ENCODE measurements around the gene CHCHD6.
"Not testable (repeated sequence)": the region's sequence is repeated elsewhere in the genome, so short reads cannot be mapped to it uniquely, and the experiment has no call there.

Gene CHCHD6

GRCh38 chr3:126792998-126793397, 89.0 kb downstream of the CHCHD6 start:
- no peak for ATAC-seq (replicated peaks)
- H3K4me1 Mint-ChIP-seq (ENCODE audit: low read depth in 2 of 2): peaks cover 2 to 15% of the 10 kb centered on the region in 2 donors
- peaks cover 2 to 7% of the 10 kb centered on the region in 2 donors for H3K9me3 Mint-ChIP-seq
- no peaks in the 10 kb centered on the region for H3K36me3 Mint-ChIP-seq (ENCODE audit: insufficient read depth)
- no peak overlapping the region for H3K4me3 Mint-ChIP-seq
- H3K27ac Mint-ChIP-seq: no peak overlapping the region
- DNase-seq: no peak
- no peaks in the 10 kb centered on the region for H3K27me3 Mint-ChIP-seq

DNA sequence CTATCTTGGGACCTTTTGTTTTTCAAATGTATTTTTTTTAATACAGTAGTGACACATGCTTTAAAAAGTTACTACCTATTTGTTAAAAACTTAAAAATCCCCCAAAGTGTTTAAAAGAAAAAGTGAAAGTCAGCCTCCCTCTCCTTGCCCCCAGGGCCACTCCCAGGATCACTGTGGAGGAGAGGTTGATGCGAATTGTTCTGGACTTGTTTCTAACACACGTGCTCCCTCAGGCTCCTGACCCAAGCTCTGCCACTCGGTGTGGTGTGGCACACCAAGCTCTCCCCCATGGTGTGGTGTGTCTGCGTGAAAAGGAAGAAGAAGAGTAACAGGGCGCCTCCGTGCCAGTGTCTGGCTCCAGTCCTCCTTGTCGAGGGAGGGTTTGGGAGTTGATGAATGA, 93.5 kb downstream of the CHCHD6 start:
- H3K27ac Mint-ChIP-seq: peak overlapping the region in 1 of 2 donors; percentile 6
- H3K4me1 Mint-ChIP-seq (ENCODE audit: low read depth in 2 of 2): peaks cover 0 to 3% of the 10 kb centered on the region in 2 donors
- no peak for DNase-seq
- ATAC-seq (replicated peaks): no peak
- H3K36me3 Mint-ChIP-seq (ENCODE audit: insufficient read depth): no peaks in the 10 kb centered on the region
- H3K9me3 Mint-ChIP-seq: peaks cover 2 to 18% of the 10 kb centered on the region in 2 donors
- H3K4me3 Mint-ChIP-seq: no peak overlapping the region
- no peaks in the 10 kb centered on the region for H3K27me3 Mint-ChIP-seq

- no peaks in the 10 kb centered on the region for H3K27me3 Mint-ChIP-seq
- H3K4me3 Mint-ChIP-seq: no peak overlapping the region
- peaks cover 0 to 14% of the 10 kb centered on the region in 2 donors for H3K9me3 Mint-ChIP-seq
- DNase-seq: no peak
- peaks cover 0 to 3% of the 10 kb centered on the region in 2 donors for H3K4me1 Mint-ChIP-seq (ENCODE audit: low read depth in 2 of 2)
- ATAC-seq (replicated peaks): no peak
- H3K36me3 Mint-ChIP-seq (ENCODE audit: insufficient read depth): no peaks in the 10 kb centered on the region
- H3K27ac Mint-ChIP-seq: no peak overlapping the region
Observed at GRCh38 chr3:126798521-126798920, 94.5 kb downstream of the CHCHD6 start.

- Mint-ChIP-seq H3K27ac (no peak overlapping the region), H3K4me3 (no peak overlapping the region), H3K4me1 (ENCODE audit: low read depth in 2 of 2) (peaks cover 0 to 3% of the 10 kb centered on the region in 2 donors), H3K36me3 (ENCODE audit: insufficient read depth) (no peaks in the 10 kb centered on the region), H3K27me3 (no peaks in the 10 kb centered on the region), H3K9me3 (peaks cover 0 to 14% of the 10 kb centered on the region in 2 donors)
- DNase-seq (no peak), ATAC-seq (replicated peaks) (no peak)
Observed at GRCh38 chr3:126799099-126799498, 95.1 kb downstream of the CHCHD6 start.

GRCh38 chr3:126801312-126801711, 97.3 kb downstream of the CHCHD6 start:
- not testable (repeated sequence) for H3K36me3 Mint-ChIP-seq (ENCODE audit: insufficient read depth); H3K4me3 Mint-ChIP-seq; H3K27ac Mint-ChIP-seq; H3K4me1 Mint-ChIP-seq (ENCODE audit: low read depth in 2 of 2); ATAC-seq (replicated peaks); DNase-seq; H3K27me3 Mint-ChIP-seq
- H3K9me3 Mint-ChIP-seq: peaks cover 0 to 14% of the 10 kb centered on the region in 2 donors

DNA sequence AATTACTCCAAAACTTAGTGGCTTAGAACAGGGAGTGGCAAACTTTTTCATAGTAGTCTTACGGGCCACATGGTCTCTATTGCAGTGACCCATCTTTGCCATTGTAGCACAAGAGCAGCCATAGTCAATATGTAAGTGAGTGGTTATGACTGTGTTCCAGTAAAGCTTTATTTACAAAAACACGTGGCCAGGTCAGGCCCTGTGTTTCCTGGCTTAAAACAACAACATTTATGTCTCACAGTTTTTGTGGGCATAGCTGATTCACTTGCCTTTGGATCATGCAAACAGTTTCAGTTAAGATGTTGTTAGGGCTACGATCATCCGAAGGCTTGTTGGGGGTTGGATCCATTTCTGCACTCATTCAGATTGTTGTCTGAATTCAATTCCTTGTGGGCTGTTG, 103.8 kb downstream of the CHCHD6 start:
- Mint-ChIP-seq H3K27me3 (no peaks in the 10 kb centered on the region), H3K4me3 (no peak overlapping the region), H3K36me3 (ENCODE audit: insufficient read depth) (no peaks in the 10 kb centered on the region), H3K27ac (no peak overlapping the region), H3K9me3 (no peaks in the 10 kb centered on the region), H3K4me1 (ENCODE audit: low read depth in 2 of 2) (no peaks in the 10 kb centered on the region)
- ATAC-seq (replicated peaks): no peak
- DNase-seq: no peak

GRCh38 chr3:126811530-126811929, 107.5 kb downstream of the CHCHD6 start:
- Mint-ChIP-seq H3K9me3 (no peaks in the 10 kb centered on the region), H3K4me1 (ENCODE audit: low read depth in 2 of 2) (peaks cover 4 to 5% of the 10 kb centered on the region in 2 donors), H3K36me3 (ENCODE audit: insufficient read depth) (no peaks in the 10 kb centered on the region), H3K4me3 (no peak overlapping the region), H3K27me3 (no peaks in the 10 kb centered on the region), H3K27ac (no peak overlapping the region)
- ATAC-seq (replicated peaks) (no peak), DNase-seq (no peak)

DNA sequence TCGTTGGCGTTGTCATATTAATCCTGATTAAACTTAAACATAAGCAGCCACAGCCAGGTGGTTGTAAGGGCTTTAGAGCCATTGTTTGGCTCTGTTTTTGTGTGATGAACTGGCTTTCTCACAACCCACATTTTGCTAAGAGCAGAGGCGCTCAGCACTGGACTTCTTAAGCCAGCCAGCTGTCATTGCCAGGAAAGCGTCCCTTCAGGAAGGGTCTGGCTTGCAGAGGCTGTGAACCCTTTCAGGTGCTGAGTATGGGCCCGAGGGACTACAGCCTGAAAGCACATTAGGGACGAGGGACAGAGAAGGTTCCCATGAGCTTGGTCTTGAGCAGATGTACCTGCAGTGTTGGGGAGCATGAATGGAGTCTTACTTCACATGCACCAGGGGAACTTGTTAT, 112.3 kb downstream of the CHCHD6 start:
- H3K4me1 Mint-ChIP-seq (ENCODE audit: low read depth in 2 of 2): peaks cover 6 to 8% of the 10 kb centered on the region in 2 donors

GRCh38 chr3:126816986-126817777, 113.1 kb downstream of the CHCHD6 start:
- no peak overlapping the region for H3K4me3 Mint-ChIP-seq
- no peaks in the 10 kb centered on the region for H3K9me3 Mint-ChIP-seq
- DNase-seq: no peak
- no peak for ATAC-seq (replicated peaks)
- H3K27me3 Mint-ChIP-seq: no peaks in the 10 kb centered on the region
- peaks cover 6 to 8% of the 10 kb centered on the region in 2 donors for H3K4me1 Mint-ChIP-seq (ENCODE audit: low read depth in 2 of 2)
- H3K36me3 Mint-ChIP-seq (ENCODE audit: insufficient read depth): no peaks in the 10 kb centered on the region
- no peak overlapping the region for H3K27ac Mint-ChIP-seq

More for the DNA sequence above, 112.3 kb downstream of the CHCHD6 start:
- Mint-ChIP-seq H3K9me3 (no peaks in the 10 kb centered on the region), H3K4me3 (no peak overlapping the region), H3K27me3 (no peaks in the 10 kb centered on the region), H3K36me3 (ENCODE audit: insufficient read depth) (no peaks in the 10 kb centered on the region), H3K27ac (no peak overlapping the region)
- DNase-seq (no peak), ATAC-seq (replicated peaks) (no peak)

GRCh38 chr3:126817781-126818180, 113.7 kb downstream of the CHCHD6 start:
- Mint-ChIP-seq H3K4me1 (ENCODE audit: low read depth in 2 of 2) (peaks cover 6 to 8% of the 10 kb centered on the region in 2 donors), H3K4me3 (no peak overlapping the region), H3K27ac (no peak overlapping the region), H3K9me3 (no peaks in the 10 kb centered on the region), H3K27me3 (no peaks in the 10 kb centered on the region), H3K36me3 (ENCODE audit: insufficient read depth) (no peaks in the 10 kb centered on the region)
- no peak for DNase-seq
- no peak for ATAC-seq (replicated peaks)

- DNase-seq (no peak), ATAC-seq (replicated peaks) (no peak)
- H3K4me3 Mint-ChIP-seq: no peak overlapping the region
Observed at GRCh38 chr3:126818400-126819095, 114.5 kb downstream of the CHCHD6 start.

GRCh38 chr3:126826693-126827092, 122.7 kb downstream of the CHCHD6 start:
- Mint-ChIP-seq H3K27ac (no peak overlapping the region), H3K9me3 (no peaks in the 10 kb centered on the region), H3K4me1 (ENCODE audit: low read depth in 2 of 2) (peaks cover 4 to 7% of the 10 kb centered on the region in 2 donors), H3K27me3 (no peaks in the 10 kb centered on the region), H3K4me3 (no peak overlapping the region), H3K36me3 (ENCODE audit: insufficient read depth) (no peaks in the 10 kb centered on the region)
- ATAC-seq (replicated peaks): no peak
- no peak for DNase-seq

More at GRCh38 chr3:126818400-126819095, 114.5 kb downstream of the CHCHD6 start:
- Mint-ChIP-seq H3K36me3 (ENCODE audit: insufficient read depth) (no peaks in the 10 kb centered on the region), H3K4me1 (ENCODE audit: low read depth in 2 of 2) (peaks cover 6 to 8% of the 10 kb centered on the region in 2 donors), H3K9me3 (no peaks in the 10 kb centered on the region), H3K27me3 (no peaks in the 10 kb centered on the region), H3K27ac (no peak overlapping the region)

GRCh38 chr3:126827121-126827520, 123.1 kb downstream of the CHCHD6 start:
- DNase-seq: no peak
- H3K27me3 Mint-ChIP-seq: no peaks in the 10 kb centered on the region
- H3K27ac Mint-ChIP-seq: no peak overlapping the region
- no peaks in the 10 kb centered on the region for H3K9me3 Mint-ChIP-seq
- no peaks in the 10 kb centered on the region for H3K36me3 Mint-ChIP-seq (ENCODE audit: insufficient read depth)
- no peak for ATAC-seq (replicated peaks)
- no peak overlapping the region for H3K4me3 Mint-ChIP-seq
- peaks cover 4 to 7% of the 10 kb centered on the region in 2 donors for H3K4me1 Mint-ChIP-seq (ENCODE audit: low read depth in 2 of 2)

DNA sequence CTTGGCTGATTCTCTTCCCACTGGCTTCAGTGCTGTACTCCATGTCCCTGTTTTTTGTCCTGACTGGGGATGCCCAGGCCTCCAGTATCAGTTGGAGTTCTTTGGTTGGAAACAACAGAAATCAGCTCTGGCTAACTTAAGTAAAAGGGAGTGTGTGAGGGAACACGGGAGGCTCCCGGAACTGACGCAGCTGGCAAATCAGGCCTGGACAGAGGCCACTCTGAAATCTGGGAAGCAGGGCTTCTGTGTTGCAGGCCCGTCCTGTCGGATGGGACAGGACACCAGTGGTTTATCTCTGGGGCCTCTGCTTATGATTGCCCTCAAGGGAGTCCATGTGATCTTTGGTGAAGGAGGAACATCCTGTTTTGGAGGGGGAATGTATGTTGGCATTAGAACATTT, 124.3 kb downstream of the CHCHD6 start:
- peaks cover 4 to 7% of the 10 kb centered on the region in 2 donors for H3K4me1 Mint-ChIP-seq (ENCODE audit: low read depth in 2 of 2)
- H3K36me3 Mint-ChIP-seq (ENCODE audit: insufficient read depth): no peaks in the 10 kb centered on the region
- H3K27ac Mint-ChIP-seq: no peak overlapping the region
- DNase-seq (no peak), ATAC-seq (replicated peaks) (no peak)
- H3K27me3 Mint-ChIP-seq: no peaks in the 10 kb centered on the region
- H3K9me3 Mint-ChIP-seq: no peaks in the 10 kb centered on the region
- no peak overlapping the region for H3K4me3 Mint-ChIP-seq
